Esophagus muscularis mucosa (tissue), 4 donors: ENCODE results near the gene HAPLN3. TPM values are rescaled to one million over a fixed set of nuclear protein-coding genes. Genes with fewer than 3 reads are reported as not detected.
"Not testable (repeated sequence)": the region's sequence is repeated elsewhere in the genome, so short reads cannot be mapped to it uniquely, and the experiment has no call there.

Experiments
- DNase-seq: peaks from one replicate; pipeline ENCODE4 v3.0.0-alpha.2; 2017; ENCODE audit errors: extremely low spot score
- H3K27ac ChIP-seq, 4 donors: fragments of 200-600 bp; sonication (generic); replicated peaks in 1 of 4; 1 replicate in 3 of 4; 2 replicates in 1 of 4; pipeline ENCODE4 v1.5.1; 2016 to 2019; ENCODE audit warnings: mild to moderate bottlenecking in 1 of 4
- H3K27me3 ChIP-seq, 4 donors: fragments of 200-600 bp; sonication (generic); one replicate each; pipeline versions ENCODE4 v1.5.1 to v1.6.0; 2016 to 2019
- H3K36me3 ChIP-seq, 4 donors: fragments of 200-600 bp; sonication (generic); one replicate each; pipeline ENCODE4 v1.5.1; 2016 to 2019
- H3K4me1 ChIP-seq, 4 donors: fragments of 200-600 bp; sonication (generic); one replicate each; pipeline ENCODE4 v1.5.1; 2016 to 2019
- H3K4me3 ChIP-seq, 4 donors: fragments of 200-600 bp; sonication (generic); 1 replicate in 2 of 4; 2 replicates in 2 of 4; pipeline ENCODE4 v1.5.1; 2016 to 2019; ENCODE audit warnings: mild to moderate bottlenecking in 4 of 4, moderate library complexity in 1 of 4
- H3K9me3 ChIP-seq, 4 donors: fragments of 200-600 bp; sonication (generic); 1 replicate in 3 of 4; 2 replicates in 1 of 4; pipeline ENCODE4 v1.5.1; 2016 to 2019
- EP300 ChIP-seq: sonication (generic); formaldehyde crosslinking; IDR thresholded peaks from one replicate; pipeline ENCODE4 v1.6.1; 2017; ENCODE audit warnings: antibody characterized with exemption
- POLR2A ChIP-seq: fragments of 450-650 bp; IDR thresholded peaks from one replicate; pipeline ENCODE4 v1.6.1; 2017; ENCODE audit warnings: antibody characterized with exemption, moderate library complexity, mild to moderate bottlenecking, low read depth
- POLR2AphosphoS5 ChIP-seq, 2 donors: sonication (generic); formaldehyde crosslinking; IDR thresholded peaks; one replicate each; pipeline ENCODE4 v1.6.1; 2017; ENCODE audit warnings: antibody characterized with exemption in 2 of 2
- WGBS: methylation state at CpG from one replicate; pipeline ENCODE4 v1.1.5; 2018; 5-methylcytosine and 5-hydroxymethylcytosine counted together
- intact Hi-C: fragments of 100-400 bp; cut with DNase I; formaldehyde crosslinking; loops from one replicate; pipeline ENCODE4 v1.15.1; 2023
- total RNA-seq, 4 donors: library from RNA; depleted of rRNA; stranded (reverse); fragments of >200 nt; gene quantifications; one replicate each; pipeline versions ENCODE4 v1.1.0 to v1.2.1, GENCODE V29; 2016
- TF ChIP-seq, protein P1 (sequence below), 3 experiments: fragments of 200-600 bp in 2 of 3; fragments of 450-650 bp in 1 of 3; sonication (generic) in 2 of 3; IDR thresholded peaks; one replicate each; pipeline ENCODE4 v1.5.1; 2017 to 2019; ENCODE audit warnings: antibody characterized with exemption in 3 of 3, mild to moderate bottlenecking in 2 of 3, moderate library complexity in 1 of 3

Gene HAPLN3, protein sequence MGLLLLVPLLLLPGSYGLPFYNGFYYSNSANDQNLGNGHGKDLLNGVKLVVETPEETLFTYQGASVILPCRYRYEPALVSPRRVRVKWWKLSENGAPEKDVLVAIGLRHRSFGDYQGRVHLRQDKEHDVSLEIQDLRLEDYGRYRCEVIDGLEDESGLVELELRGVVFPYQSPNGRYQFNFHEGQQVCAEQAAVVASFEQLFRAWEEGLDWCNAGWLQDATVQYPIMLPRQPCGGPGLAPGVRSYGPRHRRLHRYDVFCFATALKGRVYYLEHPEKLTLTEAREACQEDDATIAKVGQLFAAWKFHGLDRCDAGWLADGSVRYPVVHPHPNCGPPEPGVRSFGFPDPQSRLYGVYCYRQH
- 10 to 100 TPM in 2 of 4 donors, 1 to 10 TPM in 2; 5.0 to 13.4 (median 9.9) TPM for total RNA-seq

GRCh38 chr15:88894819-88895767, at the start of gene HAPLN3:
HAPLN3 (minus strand) TSS chr15:88895544; CDS start chr15:88887298, 8,246 bp downstream.
- H3K9me3 ChIP-seq, result no peaks in the 10 kb centered on the region
- under 1% methylated on average over 28 of the region's 70 CpGs for WGBS
- no peak for DNase-seq
- TF ChIP-seq EP300, result no peak
- no peak for TF ChIP-seq POLR2A
- no peak for TF ChIP-seq POLR2AphosphoS5 (IDR thresholded peaks at IDR 0.05)
- peaks cover 7 to 17% (median 13%) of the 10 kb centered on the region in 4 donors for H3K36me3 ChIP-seq
- peaks cover 0 to 43% (median 9%) of the 10 kb centered on the region in 4 donors for H3K27me3 ChIP-seq
- intact Hi-C loops, result loop anchor here (5.0 kb wide), 1 partner anchor 273 kb away; the partner anchor contains the start of gene AEN
- H3K4me1 ChIP-seq, result peaks cover 47 to 54% (median 50%) of the 10 kb centered on the region in 4 donors
- peak within 1 kb of the TSS in 3 of 4 donors; percentile 51 to 81 (median 74) for H3K27ac ChIP-seq
- H3K4me3 ChIP-seq, result peak within 1 kb of the TSS; percentile 54 to 75 (median 61)

DNA sequence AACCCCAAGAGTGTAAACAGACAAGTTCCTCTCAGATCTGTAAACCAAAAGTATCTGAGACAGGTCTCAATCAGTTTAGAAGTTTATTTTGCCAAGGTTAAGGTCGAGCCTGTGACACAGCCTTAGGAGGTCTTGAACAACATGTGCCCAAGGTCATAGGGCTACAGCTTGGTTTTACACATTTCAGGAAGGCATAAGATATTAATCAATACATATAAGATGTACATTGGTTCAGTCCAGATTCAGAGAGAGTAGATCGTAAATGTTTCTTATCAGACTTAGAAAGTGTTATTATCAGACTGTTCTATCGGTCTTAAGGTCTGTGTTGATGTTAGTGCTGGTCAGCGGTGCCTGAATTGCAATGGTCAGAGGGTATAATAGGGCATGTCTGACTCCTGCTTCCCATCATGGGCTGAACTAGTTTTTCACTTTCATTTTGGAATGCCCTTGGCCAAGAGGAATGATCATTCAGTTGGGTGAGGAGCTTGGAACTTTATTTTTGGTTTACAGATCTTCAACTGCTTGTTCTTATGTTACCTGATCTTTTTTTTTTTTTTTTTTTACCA, 44.8 kb upstream of the HAPLN3 start:
- H3K4me1 ChIP-seq, result no peaks in the 10 kb centered on the region
- no peaks in the 10 kb centered on the region for H3K9me3 ChIP-seq
- TF ChIP-seq EP300, result no peak
- no peak for TF ChIP-seq POLR2A
- TF ChIP-seq POLR2AphosphoS5 (IDR thresholded peaks at IDR 0.05), result no peak
- TF ChIP-seq, protein P1, sequence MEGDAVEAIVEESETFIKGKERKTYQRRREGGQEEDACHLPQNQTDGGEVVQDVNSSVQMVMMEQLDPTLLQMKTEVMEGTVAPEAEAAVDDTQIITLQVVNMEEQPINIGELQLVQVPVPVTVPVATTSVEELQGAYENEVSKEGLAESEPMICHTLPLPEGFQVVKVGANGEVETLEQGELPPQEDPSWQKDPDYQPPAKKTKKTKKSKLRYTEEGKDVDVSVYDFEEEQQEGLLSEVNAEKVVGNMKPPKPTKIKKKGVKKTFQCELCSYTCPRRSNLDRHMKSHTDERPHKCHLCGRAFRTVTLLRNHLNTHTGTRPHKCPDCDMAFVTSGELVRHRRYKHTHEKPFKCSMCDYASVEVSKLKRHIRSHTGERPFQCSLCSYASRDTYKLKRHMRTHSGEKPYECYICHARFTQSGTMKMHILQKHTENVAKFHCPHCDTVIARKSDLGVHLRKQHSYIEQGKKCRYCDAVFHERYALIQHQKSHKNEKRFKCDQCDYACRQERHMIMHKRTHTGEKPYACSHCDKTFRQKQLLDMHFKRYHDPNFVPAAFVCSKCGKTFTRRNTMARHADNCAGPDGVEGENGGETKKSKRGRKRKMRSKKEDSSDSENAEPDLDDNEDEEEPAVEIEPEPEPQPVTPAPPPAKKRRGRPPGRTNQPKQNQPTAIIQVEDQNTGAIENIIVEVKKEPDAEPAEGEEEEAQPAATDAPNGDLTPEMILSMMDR (IDR thresholded peaks at IDR 0.05), result no peak
- no peaks in the 10 kb centered on the region for H3K36me3 ChIP-seq
- no peak for DNase-seq
- H3K4me3 ChIP-seq, result no peak overlapping the region
- 82% methylated on average over 4 of the region's 4 CpGs for WGBS
- intact Hi-C loops, result no loop called here
- no peak overlapping the region for H3K27ac ChIP-seq
- H3K27me3 ChIP-seq, result no peaks in the 10 kb centered on the region

DNA sequence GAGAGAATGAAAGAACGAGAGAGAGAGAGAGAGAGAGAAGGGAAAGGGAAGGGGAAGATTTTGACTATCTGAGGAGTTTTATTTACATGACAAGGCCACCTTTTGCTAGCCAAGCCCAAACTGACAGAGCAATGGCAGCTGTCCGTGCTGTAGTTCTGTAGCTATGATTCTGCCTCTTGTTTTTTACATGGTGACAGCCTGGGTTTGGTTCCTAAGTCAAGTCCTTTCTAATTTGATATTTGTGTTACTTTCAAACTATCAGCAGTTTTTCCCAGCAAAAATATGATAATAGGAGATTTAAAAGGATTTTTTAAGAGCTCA, 44.1 kb upstream of the HAPLN3 start:
- intact Hi-C loops, result no loop called here
- Histone ChIP-seq H3K4me3 (no peak overlapping the region), H3K27ac (no peak overlapping the region), H3K4me1 (no peaks in the 10 kb centered on the region), H3K36me3 (no peaks in the 10 kb centered on the region), H3K9me3 (no peaks in the 10 kb centered on the region), H3K27me3 (no peaks in the 10 kb centered on the region)
- TF ChIP-seq, protein P1 (IDR thresholded peaks at IDR 0.05), result no peak
- TF ChIP-seq POLR2A (no peak), EP300 (no peak), POLR2AphosphoS5 (IDR thresholded peaks at IDR 0.05) (no peak)
- DNase-seq, result no peak
- 75% methylated on average over 2 of the region's 2 CpGs for WGBS

- TF ChIP-seq EP300 (no peak), POLR2A (no peak), POLR2AphosphoS5 (IDR thresholded peaks at IDR 0.05) (no peak)
- TF ChIP-seq, protein P1 (IDR thresholded peaks at IDR 0.05), result no peak
- no peak for DNase-seq
- 90% methylated on average over 15 of the region's 15 CpGs for WGBS
- no peaks in the 10 kb centered on the region for H3K27me3 ChIP-seq
- H3K4me1 ChIP-seq, result peaks cover 0 to under 1% (median 0%) of the 10 kb centered on the region in 4 donors
- H3K36me3 ChIP-seq, result no peaks in the 10 kb centered on the region
- H3K9me3 ChIP-seq, result no peaks in the 10 kb centered on the region
- H3K27ac ChIP-seq, result no peak overlapping the region
- no peak overlapping the region for H3K4me3 ChIP-seq
- intact Hi-C loops, result no loop called here
Observed at GRCh38 chr15:88938802-88939485, 43.6 kb upstream of the HAPLN3 start.

- H3K9me3 ChIP-seq, H3K27me3 ChIP-seq, H3K4me3 ChIP-seq, intact Hi-C loops, H3K27ac ChIP-seq, DNase-seq, H3K36me3 ChIP-seq: not testable (repeated sequence)
- WGBS, result 98% methylated on average over 4 of the region's 4 CpGs
- H3K4me1 ChIP-seq, result peaks cover 0 to 23% (median 14%) of the 10 kb centered on the region in 4 donors
Observed at GRCh38 chr15:88934449-88934848, 39.1 kb upstream of the HAPLN3 start.
